Measurements from ENCODE around the gene ZFR2.

DNA sequence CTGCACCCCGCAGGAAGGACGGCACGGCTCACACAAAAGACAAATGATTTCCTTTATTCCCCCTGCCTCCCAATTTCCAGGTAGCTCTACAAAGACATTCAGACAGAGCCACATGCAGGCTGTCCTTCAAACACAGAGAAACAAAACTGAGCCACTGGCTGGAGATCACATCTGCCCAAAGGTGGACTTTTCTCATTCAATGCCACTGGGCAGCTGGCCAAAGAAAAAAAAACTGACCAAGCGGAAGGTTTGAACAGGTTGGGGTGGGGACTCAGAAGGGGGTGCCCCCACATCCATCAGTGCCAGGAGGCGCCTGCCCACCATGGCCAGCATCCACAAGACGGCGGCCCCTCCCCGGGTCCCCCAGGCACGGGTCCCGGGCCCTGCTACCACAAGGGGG, 64.9 kb downstream of the ZFR2 start:
- TF ChIP-seq CTCF (IDR thresholded peaks at IDR 0.05) (no peak), POLR2A (IDR thresholded peaks at IDR 0.05) (no peak)
